Activated T-cell treated with anti-CD3 and anti-CD28 coated beads, Interleukin-2, amount 50 U/mL, for 72 hours (primary cell): ENCODE data around the gene SLC16A9. TPM values are rescaled to one million over a fixed set of nuclear protein-coding genes. Genes with fewer than 3 reads are reported as not detected.
A peak's percentile ranks its signal among the peaks of the same experiment; 100 is the strongest.

ENCODE experiments used
- ATAC-seq, 2 donors: fragments of 150-1000 bp; cut with Tn5 transposase; replicated peaks in 1 of 2; 2 replicates each; pipeline ENCODE4 v1.10.0; 2021; ENCODE audit warnings: moderate library complexity in 2 of 2, mild to moderate bottlenecking in 1 of 2
- DNase-seq, 2 donors: peaks; one replicate each; pipeline ENCODE4 v3.0.0; 2021 to 2022; ENCODE audit warnings: mixed read lengths in 1 of 2
- H3K27ac Mint-ChIP-seq: one replicate; pipeline ENCODE4 v1.8.0; 2022; ENCODE audit warnings: mild to moderate bottlenecking, moderate library complexity, mixed read lengths
- H3K27me3 Mint-ChIP-seq: one replicate; pipeline ENCODE4 v1.8.0; 2022; ENCODE audit warnings: low read depth, mixed read lengths
- H3K36me3 Mint-ChIP-seq, 2 donors: one replicate each; pipeline ENCODE4 v1.8.0; 2022; ENCODE audit warnings: mixed read lengths in 2 of 2, mild to moderate bottlenecking in 1 of 2; ENCODE audit not compliant: insufficient read depth in 2 of 2
- H3K4me1 Mint-ChIP-seq: one replicate; pipeline ENCODE4 v1.8.0; 2022; ENCODE audit warnings: low read depth, mixed read lengths
- H3K4me3 Mint-ChIP-seq, 2 donors: one replicate each; pipeline ENCODE4 v1.8.0; 2022; ENCODE audit warnings: mild to moderate bottlenecking in 2 of 2, mixed read lengths in 2 of 2, moderate library complexity in 2 of 2
- H3K9me3 Mint-ChIP-seq, 2 donors: one replicate each; pipeline ENCODE4 v1.8.0; 2022; ENCODE audit warnings: mixed read lengths in 2 of 2
- total RNA-seq, 2 donors: library from RNA; stranded (reverse); gene quantifications; one replicate each; pipeline ENCODE4 v1.2.3, GENCODE V29; 2022

SLC16A9 gene
- total RNA-seq, 2 donors from 2014 or later: 0.14 to 0.19 TPM

DNA sequence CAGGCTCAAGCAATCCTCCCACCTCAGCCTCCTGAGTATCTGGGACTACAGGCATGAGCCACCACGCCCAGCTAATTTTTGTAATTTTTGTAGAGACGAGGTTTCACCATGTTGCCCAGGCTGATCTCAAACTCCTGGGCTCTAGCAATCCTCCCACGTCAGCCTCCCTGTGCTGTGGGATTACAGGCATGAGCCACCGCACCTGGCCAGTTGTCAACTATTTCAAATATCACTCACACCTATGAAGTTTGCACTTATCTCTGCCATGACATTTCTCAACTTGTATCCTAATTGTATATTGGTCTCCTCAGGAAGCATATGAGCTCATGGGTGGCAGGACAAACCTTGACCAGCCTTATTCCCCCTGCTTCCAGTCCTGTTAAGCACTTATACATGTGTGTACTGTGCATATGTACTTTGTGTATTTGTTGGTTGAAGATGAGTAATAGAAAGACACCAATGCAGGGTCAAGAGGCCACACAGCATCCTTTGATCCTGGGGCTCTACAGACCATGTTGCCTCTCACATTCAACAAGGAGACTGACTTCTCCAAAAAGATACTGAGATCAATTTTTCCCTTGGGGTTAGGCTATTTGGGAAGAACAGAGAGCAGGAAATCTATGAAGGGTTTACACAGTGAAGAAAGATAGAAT, 82.2 kb downstream of the SLC16A9 start:
- H3K27ac Mint-ChIP-seq: no peak overlapping the region
- H3K4me1 Mint-ChIP-seq: no peaks in the 10 kb centered on the region
- H3K9me3 Mint-ChIP-seq: no peaks in the 10 kb centered on the region
- no peak overlapping the region for H3K4me3 Mint-ChIP-seq
- no peaks in the 10 kb centered on the region for H3K36me3 Mint-ChIP-seq
- H3K27me3 Mint-ChIP-seq: peaks cover 5% of the 10 kb centered on the region
- DNase-seq: no peak
- no peak for ATAC-seq

DNA sequence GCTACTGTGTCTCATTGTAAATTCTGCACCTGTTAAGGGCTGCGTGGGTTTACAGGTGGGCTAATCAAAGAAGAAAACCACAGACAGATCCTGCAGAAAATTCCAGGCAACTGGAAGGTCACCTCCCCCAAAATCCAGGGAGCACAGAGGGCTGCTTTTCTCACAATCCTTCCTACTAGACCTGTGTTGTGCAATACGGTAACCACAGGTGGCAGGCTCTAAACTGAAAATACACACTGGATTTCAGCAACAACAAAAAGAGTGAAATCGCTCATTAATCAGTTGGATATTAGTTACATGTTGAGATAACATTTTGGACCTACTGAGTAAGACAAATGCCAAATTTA, 83.2 kb downstream of the SLC16A9 start:
- H3K4me3 Mint-ChIP-seq: no peak overlapping the region
- H3K36me3 Mint-ChIP-seq: no peaks in the 10 kb centered on the region
- DNase-seq: no peak
- H3K27me3 Mint-ChIP-seq: no peaks in the 10 kb centered on the region
- H3K4me1 Mint-ChIP-seq: no peaks in the 10 kb centered on the region
- H3K9me3 Mint-ChIP-seq: no peaks in the 10 kb centered on the region
- H3K27ac Mint-ChIP-seq: no peak overlapping the region
- ATAC-seq: no peak

DNA sequence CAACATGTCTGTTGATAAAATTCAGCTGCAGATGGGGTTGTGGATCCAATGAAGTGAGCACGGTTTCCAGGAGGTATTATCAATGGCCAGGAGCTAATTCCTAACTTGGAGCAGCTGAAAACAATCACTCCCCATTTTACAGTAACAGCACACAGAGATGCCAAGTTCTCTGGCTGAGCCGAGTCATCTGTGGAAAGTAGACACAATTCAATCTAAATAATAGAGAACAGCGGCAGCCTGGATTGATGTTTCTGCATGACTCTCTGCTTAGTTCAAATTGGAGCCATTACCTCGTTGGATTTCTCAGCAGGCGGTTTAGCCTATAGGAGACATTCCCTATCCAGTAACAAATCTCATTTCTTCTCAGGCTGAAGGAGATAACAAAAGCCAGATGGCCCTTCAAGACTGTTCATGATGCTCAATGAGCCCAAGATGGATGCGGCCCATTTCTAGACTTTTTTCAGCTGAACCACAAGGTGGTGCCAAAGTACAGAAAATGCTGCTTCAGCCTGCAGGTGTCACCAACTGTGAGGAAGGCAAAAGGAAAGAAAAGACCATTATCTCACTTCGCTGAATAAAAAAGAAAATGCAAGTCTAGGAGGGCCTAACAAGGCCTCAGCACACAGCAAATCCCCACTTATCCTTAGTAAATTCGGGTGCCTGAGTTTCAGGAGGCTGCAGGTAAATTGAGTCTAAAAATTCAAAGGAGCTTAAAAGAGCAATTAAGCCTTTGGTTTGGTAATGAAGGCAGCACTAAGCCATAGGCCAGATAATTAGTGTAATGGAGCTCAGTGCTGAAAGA, 83.7 kb downstream of the SLC16A9 start:
- Mint-ChIP-seq H3K4me1 (no peaks in the 10 kb centered on the region), H3K9me3 (no peaks in the 10 kb centered on the region), H3K27ac (no peak overlapping the region), H3K27me3 (peaks cover 3% of the 10 kb centered on the region), H3K36me3 (no peaks in the 10 kb centered on the region), H3K4me3 (no peak overlapping the region)
- peak; percentile 31 to 56 for DNase-seq
- ATAC-seq: peak; percentile 85 to 86

DNA sequence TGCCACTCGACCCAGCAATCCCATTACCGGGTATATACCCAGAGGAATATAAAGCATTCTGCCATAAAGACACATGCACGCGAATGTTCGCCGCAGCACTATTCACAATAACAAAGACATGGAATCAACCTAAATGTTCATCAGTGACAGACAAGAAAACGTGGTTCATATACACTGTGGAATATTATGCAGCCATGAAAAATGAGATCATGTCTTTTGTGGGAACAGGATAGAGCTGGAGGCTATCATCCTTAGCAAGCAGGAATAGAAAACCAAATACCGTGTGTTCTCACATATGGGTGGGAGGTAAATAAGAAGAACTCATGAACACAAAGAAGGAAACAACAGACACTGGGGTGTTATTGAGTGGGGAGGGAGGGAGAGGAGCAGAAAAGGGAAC, 84.7 kb downstream of the SLC16A9 start:
- Mint-ChIP-seq H3K4me3 (no peak overlapping the region), H3K9me3 (no peaks in the 10 kb centered on the region), H3K4me1 (no peaks in the 10 kb centered on the region), H3K36me3 (no peaks in the 10 kb centered on the region), H3K27me3 (peaks cover 6% of the 10 kb centered on the region), H3K27ac (no peak overlapping the region)
- ATAC-seq: no peak
- DNase-seq: no peak

DNA sequence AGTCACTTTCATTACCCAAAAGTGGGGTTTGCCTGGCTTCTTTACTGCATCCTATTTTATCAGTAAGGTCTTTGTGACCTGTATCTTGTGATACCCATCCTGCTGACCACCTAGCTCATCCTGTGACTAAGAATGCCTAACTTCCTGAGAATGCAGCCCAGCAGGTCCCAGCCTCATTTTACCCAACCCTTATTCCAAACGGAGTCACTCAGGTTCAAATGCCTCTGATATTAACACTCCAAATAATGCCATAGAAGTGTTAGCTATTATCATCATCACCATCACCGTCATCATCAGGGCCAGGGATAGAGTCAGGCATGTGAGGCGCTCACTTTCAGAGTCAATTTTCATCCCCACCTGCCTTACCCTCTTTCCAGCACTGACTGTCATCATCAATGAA, 85.5 kb downstream of the SLC16A9 start:
- Mint-ChIP-seq H3K36me3 (no peaks in the 10 kb centered on the region), H3K4me3 (no peak overlapping the region), H3K27ac (no peak overlapping the region), H3K27me3 (peaks cover 6% of the 10 kb centered on the region), H3K4me1 (no peaks in the 10 kb centered on the region), H3K9me3 (no peaks in the 10 kb centered on the region)
- ATAC-seq (no peak), DNase-seq (no peak)

DNA sequence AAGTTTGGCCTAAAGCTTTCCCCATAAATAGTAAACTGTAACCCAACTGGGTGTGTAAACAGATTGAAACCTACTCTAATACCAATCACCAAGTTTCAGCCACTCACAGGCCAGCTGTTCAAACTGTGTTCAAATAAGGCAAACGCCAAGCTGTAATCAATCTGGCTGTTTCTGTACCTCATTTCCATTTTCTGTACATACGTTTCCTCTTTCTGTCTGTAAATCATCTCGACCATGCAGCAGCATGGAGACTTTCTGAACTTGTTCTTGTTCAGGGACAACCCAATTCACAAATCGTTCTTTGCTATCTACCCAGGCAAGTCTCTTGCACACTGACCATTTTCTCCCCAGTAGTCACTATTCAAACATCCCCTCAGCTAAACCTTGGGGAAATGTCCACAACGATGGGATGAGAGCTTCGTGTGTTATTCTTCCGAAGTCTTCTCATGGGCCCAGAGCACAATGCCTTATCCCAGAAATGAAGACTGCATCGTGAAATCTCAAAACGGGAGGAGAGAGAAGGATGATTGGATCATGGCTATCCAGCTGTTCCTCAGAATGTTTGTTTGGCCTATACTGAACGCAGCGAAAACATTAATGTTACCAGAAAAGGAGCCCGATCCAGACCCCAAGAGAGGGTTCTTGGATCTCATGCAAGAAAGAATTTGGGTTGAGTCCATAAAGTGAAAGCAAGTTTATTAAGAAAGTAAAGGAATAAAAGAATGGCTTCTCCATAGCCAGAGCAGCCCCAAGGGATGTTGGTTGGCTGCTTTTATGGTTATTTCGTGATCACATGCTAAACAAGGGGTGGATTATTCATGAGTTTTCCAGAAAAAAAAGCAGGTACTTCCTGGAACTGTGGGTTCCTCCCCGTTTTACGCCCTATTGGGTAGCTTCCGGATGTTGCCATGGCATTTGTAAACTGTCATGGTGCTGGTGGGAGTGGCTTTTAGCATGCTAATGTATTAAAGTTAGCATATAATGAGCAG, 86.2 kb downstream of the SLC16A9 start:
- DNase-seq: no peak

DNA sequence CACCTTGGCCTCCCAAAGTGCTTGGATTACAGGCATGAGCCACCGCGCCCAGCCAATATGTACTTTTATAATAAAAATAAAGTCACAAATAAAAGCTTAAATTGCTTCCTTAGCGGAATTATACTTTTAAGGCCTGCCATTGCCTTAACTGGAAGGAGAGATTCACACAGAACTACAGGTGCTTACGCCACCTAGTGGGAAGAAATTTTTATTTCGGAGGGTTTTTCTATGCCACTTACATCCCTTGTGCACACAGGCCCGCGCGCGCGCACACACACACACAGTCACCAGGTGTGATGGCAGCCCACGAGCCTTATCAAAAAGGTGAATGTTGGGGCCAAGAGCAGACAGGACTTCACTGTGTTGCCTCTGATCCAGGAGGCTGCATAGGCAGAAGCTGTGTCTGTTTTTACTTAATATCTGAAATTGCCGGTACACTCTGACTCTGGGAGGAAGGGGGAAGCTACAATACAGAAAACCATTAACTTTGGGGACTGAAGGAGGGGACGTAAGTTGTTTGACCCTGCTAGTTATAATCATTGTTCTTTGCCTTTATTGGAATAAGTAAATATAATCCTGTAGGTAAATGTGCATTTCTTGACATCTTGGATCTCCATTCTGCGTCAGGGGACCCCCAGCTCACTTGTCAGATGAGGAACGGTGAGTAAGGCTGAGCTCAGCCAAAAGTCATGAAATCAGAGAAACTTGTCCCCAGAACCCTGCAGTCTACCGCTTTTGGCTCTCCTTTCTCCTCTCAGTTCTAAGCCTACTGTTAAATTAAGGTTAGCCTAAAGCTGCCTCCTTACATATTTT, 87.1 kb downstream of the SLC16A9 start:
- ATAC-seq: peak; percentile 39 to 45

More for the DNA sequence above, 86.2 kb downstream of the SLC16A9 start:
- Mint-ChIP-seq H3K36me3 (no peaks in the 10 kb centered on the region), H3K9me3 (no peaks in the 10 kb centered on the region), H3K4me3 (no peak overlapping the region), H3K27ac (no peak overlapping the region), H3K4me1 (no peaks in the 10 kb centered on the region), H3K27me3 (peaks cover 6% of the 10 kb centered on the region)
- ATAC-seq: no peak

DNA sequence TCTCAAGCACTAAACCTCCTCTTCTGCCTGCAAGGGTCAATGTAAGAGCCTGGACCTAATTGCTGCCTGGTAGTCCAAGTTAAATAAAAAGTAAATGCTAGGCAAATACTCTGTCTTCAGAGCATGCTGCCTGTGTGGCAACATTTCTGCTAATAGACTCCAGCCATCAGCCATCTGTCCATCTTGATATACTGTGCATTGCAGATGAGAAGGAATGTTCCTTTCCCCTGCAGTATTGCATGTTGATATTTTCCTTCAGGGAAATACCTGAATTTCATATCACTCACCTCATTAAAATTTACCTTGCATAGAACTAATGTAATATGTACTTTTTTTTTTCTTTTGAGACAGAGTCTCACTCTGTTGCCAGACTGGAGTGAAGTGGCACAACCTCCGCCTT, 87.9 kb downstream of the SLC16A9 start:
- no peaks in the 10 kb centered on the region for H3K36me3 Mint-ChIP-seq
- no peak overlapping the region for H3K27ac Mint-ChIP-seq
- H3K27me3 Mint-ChIP-seq: peaks cover 6% of the 10 kb centered on the region
- DNase-seq (no peak), ATAC-seq (no peak)
- H3K9me3 Mint-ChIP-seq: no peaks in the 10 kb centered on the region
- no peaks in the 10 kb centered on the region for H3K4me1 Mint-ChIP-seq
- no peak overlapping the region for H3K4me3 Mint-ChIP-seq

More for the DNA sequence above, 87.1 kb downstream of the SLC16A9 start:
- Mint-ChIP-seq H3K36me3 (no peaks in the 10 kb centered on the region), H3K9me3 (no peaks in the 10 kb centered on the region), H3K27me3 (peaks cover 6% of the 10 kb centered on the region), H3K4me3 (no peak overlapping the region), H3K27ac (no peak overlapping the region), H3K4me1 (no peaks in the 10 kb centered on the region)
- DNase-seq: peak; percentile 15 to 28

DNA sequence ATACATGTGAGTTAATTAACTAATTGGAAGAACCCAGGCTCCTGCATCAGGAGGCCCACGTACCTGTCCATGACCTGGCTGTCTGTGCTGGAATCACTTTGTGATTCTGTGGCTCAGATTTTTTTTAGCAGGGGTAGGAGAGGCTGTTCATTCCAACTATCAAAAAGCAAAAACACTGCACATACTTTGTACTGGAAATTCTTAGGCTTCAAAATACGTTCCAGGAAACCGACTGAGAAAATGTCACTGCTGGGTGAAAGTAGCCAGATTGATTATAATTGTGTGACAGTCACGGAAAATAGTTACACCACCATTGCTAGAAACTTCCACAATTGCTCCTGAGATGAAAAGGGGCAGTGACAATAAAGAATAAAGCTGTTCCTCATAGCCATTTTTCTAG, 91.0 kb downstream of the SLC16A9 start:
- Mint-ChIP-seq H3K9me3 (no peaks in the 10 kb centered on the region), H3K36me3 (no peaks in the 10 kb centered on the region), H3K27ac (no peak overlapping the region), H3K4me1 (no peaks in the 10 kb centered on the region), H3K4me3 (no peak overlapping the region), H3K27me3 (peaks cover 6% of the 10 kb centered on the region)
- ATAC-seq: no peak
- no peak for DNase-seq

DNA sequence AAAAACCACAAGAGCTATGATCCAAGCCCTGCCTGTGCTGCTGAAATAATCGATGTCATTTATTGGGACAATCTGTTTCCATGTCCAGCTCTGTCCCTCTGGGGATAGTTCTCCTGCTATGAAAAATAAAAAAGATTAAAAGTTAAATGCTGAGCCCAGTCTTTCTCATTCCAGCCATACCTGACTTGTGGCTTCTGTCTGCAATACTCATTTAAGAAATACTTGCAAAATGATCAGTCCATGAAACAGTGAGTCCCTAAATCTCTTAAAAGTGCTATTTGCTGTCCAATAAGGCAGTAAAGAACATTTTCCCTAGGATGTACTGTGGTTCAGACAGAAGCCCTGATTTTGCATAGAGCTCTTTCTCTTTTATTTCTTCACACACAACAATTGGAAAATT, 91.7 kb downstream of the SLC16A9 start:
- DNase-seq: no peak
- H3K27me3 Mint-ChIP-seq: peaks cover 6% of the 10 kb centered on the region

DNA sequence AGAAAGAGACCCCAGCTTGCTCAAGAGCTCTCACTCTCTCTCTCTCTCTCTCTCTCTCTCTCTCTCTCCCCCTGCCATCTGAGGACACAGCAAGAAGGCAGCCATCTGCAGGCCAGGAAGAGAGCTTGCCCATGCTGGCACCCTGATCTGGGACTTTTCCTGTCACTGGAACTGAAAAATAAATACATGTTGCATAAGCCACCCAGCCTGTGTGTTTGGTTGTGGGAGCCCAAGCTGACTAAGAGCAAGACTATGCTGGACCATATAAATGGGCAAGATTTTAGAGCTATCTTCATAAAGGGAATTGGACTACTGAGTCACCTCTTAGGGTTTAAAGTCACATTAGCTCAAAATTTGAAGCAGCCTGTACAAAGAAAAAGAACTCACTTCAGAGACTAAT, 98.6 kb downstream of the SLC16A9 start:
- ATAC-seq (peak in 1 of 2 donors; percentile 41), DNase-seq (no peak)
- H3K27ac Mint-ChIP-seq: no peak overlapping the region
- H3K9me3 Mint-ChIP-seq: no peaks in the 10 kb centered on the region
- no peaks in the 10 kb centered on the region for H3K27me3 Mint-ChIP-seq
- H3K4me3 Mint-ChIP-seq: no peak overlapping the region
- H3K4me1 Mint-ChIP-seq: no peaks in the 10 kb centered on the region
- no peaks in the 10 kb centered on the region for H3K36me3 Mint-ChIP-seq

More for the DNA sequence above, 91.7 kb downstream of the SLC16A9 start:
- no peak for ATAC-seq
- H3K9me3 Mint-ChIP-seq: no peaks in the 10 kb centered on the region
- no peak overlapping the region for H3K27ac Mint-ChIP-seq
- H3K36me3 Mint-ChIP-seq: no peaks in the 10 kb centered on the region
- no peak overlapping the region for H3K4me3 Mint-ChIP-seq
- no peaks in the 10 kb centered on the region for H3K4me1 Mint-ChIP-seq

DNA sequence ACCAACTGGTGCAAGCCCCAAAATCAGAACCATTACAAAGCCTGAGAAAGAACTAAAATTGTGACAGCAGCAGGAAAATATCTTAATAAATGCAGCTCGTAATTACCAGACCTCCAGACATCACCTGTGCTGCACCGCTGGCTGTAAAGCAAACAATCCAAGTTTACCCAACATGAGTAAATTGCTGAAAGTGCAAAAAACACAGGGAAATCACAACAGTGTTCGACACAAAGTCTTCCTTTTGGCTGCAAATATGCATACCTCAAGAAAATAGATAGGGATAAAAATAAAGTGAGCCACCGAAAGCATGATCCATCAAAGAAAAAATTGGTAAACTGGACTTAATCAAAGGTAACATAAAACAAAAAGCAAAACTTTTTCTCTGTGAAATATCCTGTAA, 101.7 kb downstream of the SLC16A9 start:
- DNase-seq (no peak), ATAC-seq (no peak)
- H3K4me3 Mint-ChIP-seq: no peak overlapping the region
- H3K36me3 Mint-ChIP-seq: no peaks in the 10 kb centered on the region
- H3K27me3 Mint-ChIP-seq: no peaks in the 10 kb centered on the region
- H3K9me3 Mint-ChIP-seq: no peaks in the 10 kb centered on the region
- no peaks in the 10 kb centered on the region for H3K4me1 Mint-ChIP-seq
- H3K27ac Mint-ChIP-seq: no peak overlapping the region
